Measurements from ENCODE around the gene RAB5IF. TPM values are rescaled to one million over a fixed set of nuclear protein-coding genes. Genes with fewer than 3 reads are reported as not detected.

Gene RAB5IF
- total and polyA plus RNA-seq, 10 of the 15 experiments (the other 5 are each of a cell fraction or from before 2014, with no cell fraction given) = 19.4 to 246 (median 92.0) TPM

DNA sequence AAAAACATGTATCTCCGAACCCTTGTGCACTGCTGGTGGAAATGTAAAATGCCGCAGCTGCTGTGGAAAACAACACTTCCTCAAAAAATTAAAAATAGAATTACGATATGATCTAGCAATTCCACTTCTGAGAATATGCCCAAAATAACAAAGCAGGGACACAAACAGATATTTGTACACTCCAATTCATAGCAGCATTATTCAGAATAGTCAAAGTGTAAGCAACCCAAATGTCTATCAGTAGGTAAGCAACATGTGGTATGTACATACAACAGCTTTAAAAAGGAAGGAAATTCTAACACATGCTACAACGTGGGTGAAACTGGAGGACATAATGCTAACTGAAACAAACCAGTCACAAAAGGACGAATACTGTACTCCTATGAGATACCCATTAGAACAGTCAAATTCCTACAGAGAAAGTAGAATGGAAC lies 5.7 kb upstream of the RAB5IF start (continued):
- no peak for TF ChIP-seq PML (IDR thresholded peaks at IDR 0.05; ENCODE audit: low read length)
- no peak for TF ChIP-seq SMC3 (IDR thresholded peaks at IDR 0.05; ENCODE audit: borderline replicate concordance, low read length)
- TF ChIP-seq YY1 (IDR thresholded peaks at IDR 0.05; ENCODE audit: low read depth, low read length) = no peak
- no peak for TF ChIP-seq ZNF217 (IDR thresholded peaks at IDR 0.05)
- TF ChIP-seq CREB1 (IDR thresholded peaks at IDR 0.05; ENCODE audit: low read depth) = 0 out of 2 replicates have a peak, but pooled peaks have one; percentile 18
- TF ChIP-seq PAX8 (IDR thresholded peaks at IDR 0.05) = no peak
- TF ChIP-seq, protein P1, sequence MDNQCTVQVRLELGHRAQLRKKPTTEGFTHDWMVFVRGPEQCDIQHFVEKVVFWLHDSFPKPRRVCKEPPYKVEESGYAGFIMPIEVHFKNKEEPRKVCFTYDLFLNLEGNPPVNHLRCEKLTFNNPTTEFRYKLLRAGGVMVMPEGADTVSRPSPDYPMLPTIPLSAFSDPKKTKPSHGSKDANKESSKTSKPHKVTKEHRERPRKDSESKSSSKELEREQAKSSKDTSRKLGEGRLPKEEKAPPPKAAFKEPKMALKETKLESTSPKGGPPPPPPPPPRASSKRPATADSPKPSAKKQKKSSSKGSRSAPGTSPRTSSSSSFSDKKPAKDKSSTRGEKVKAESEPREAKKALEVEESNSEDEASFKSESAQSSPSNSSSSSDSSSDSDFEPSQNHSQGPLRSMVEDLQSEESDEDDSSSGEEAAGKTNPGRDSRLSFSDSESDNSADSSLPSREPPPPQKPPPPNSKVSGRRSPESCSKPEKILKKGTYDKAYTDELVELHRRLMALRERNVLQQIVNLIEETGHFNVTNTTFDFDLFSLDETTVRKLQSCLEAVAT (IDR thresholded peaks at IDR 0.05) = 0 out of 2 replicates have a peak, but pooled peaks have one; percentile 1
- TF ChIP-seq, protein P2, sequence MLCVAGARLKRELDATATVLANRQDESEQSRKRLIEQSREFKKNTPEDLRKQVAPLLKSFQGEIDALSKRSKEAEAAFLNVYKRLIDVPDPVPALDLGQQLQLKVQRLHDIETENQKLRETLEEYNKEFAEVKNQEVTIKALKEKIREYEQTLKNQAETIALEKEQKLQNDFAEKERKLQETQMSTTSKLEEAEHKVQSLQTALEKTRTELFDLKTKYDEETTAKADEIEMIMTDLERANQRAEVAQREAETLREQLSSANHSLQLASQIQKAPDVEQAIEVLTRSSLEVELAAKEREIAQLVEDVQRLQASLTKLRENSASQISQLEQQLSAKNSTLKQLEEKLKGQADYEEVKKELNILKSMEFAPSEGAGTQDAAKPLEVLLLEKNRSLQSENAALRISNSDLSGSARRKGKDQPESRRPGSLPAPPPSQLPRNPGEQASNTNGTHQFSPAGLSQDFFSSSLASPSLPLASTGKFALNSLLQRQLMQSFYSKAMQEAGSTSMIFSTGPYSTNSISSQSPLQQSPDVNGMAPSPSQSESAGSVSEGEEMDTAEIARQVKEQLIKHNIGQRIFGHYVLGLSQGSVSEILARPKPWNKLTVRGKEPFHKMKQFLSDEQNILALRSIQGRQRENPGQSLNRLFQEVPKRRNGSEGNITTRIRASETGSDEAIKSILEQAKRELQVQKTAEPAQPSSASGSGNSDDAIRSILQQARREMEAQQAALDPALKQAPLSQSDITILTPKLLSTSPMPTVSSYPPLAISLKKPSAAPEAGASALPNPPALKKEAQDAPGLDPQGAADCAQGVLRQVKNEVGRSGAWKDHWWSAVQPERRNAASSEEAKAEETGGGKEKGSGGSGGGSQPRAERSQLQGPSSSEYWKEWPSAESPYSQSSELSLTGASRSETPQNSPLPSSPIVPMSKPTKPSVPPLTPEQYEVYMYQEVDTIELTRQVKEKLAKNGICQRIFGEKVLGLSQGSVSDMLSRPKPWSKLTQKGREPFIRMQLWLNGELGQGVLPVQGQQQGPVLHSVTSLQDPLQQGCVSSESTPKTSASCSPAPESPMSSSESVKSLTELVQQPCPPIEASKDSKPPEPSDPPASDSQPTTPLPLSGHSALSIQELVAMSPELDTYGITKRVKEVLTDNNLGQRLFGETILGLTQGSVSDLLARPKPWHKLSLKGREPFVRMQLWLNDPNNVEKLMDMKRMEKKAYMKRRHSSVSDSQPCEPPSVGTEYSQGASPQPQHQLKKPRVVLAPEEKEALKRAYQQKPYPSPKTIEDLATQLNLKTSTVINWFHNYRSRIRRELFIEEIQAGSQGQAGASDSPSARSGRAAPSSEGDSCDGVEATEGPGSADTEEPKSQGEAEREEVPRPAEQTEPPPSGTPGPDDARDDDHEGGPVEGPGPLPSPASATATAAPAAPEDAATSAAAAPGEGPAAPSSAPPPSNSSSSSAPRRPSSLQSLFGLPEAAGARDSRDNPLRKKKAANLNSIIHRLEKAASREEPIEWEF (IDR thresholded peaks at IDR 0.05; ENCODE audit: insufficient replicate concordance, low read depth, low read length) = no peak
- peak; percentile 20; the same call in 1 of the 2 replicates for TF ChIP-seq SPI1 (IDR thresholded peaks at IDR 0.05; ENCODE audit: borderline replicate concordance, insufficient read depth, low read depth, low read length)
- TF ChIP-seq, protein P3, sequence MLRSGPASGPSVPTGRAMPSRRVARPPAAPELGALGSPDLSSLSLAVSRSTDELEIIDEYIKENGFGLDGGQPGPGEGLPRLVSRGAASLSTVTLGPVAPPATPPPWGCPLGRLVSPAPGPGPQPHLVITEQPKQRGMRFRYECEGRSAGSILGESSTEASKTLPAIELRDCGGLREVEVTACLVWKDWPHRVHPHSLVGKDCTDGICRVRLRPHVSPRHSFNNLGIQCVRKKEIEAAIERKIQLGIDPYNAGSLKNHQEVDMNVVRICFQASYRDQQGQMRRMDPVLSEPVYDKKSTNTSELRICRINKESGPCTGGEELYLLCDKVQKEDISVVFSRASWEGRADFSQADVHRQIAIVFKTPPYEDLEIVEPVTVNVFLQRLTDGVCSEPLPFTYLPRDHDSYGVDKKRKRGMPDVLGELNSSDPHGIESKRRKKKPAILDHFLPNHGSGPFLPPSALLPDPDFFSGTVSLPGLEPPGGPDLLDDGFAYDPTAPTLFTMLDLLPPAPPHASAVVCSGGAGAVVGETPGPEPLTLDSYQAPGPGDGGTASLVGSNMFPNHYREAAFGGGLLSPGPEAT (IDR thresholded peaks at IDR 0.05; ENCODE audit: low read depth) = peak; percentile 59
- TF ChIP-seq, protein P4, sequence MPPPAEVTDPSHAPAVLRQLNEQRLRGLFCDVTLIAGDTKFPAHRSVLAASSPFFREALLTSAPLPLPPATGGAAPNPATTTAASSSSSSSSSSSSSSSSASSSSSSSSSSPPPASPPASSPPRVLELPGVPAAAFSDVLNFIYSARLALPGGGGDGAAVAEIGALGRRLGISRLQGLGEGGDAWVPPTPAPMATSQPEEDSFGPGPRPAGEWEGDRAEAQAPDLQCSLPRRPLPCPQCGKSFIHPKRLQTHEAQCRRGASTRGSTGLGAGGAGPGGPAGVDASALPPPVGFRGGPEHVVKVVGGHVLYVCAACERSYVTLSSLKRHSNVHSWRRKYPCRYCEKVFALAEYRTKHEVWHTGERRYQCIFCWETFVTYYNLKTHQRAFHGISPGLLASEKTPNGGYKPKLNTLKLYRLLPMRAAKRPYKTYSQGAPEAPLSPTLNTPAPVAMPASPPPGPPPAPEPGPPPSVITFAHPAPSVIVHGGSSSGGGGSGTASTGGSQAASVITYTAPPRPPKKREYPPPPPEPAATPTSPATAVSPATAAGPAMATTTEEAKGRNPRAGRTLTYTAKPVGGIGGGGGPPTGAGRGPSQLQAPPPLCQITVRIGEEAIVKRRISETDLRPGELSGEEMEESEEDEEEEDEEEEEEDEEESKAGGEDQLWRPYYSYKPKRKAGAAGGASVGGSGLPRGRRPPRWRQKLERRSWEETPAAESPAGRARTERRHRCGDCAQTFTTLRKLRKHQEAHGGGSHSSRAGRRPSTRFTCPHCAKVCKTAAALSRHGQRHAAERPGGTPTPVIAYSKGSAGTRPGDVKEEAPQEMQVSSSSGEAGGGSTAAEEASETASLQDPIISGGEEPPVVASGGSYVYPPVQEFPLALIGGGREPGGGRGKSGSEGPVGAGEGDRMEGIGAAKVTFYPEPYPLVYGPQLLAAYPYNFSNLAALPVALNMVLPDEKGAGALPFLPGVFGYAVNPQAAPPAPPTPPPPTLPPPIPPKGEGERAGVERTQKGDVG (CRISPR knock-in tag; IDR thresholded peaks at IDR 0.05) = no peak
- TF ChIP-seq RAD21 (IDR thresholded peaks at IDR 0.05; ENCODE audit: insufficient read depth, low read depth, low read length) = no peak
- TF ChIP-seq CREM (IDR thresholded peaks at IDR 0.05; ENCODE audit: low read depth) = no peak
- TF ChIP-seq ESRRA (IDR thresholded peaks at IDR 0.05; ENCODE audit: low read length) = no peak
- TF ChIP-seq, protein P5, sequence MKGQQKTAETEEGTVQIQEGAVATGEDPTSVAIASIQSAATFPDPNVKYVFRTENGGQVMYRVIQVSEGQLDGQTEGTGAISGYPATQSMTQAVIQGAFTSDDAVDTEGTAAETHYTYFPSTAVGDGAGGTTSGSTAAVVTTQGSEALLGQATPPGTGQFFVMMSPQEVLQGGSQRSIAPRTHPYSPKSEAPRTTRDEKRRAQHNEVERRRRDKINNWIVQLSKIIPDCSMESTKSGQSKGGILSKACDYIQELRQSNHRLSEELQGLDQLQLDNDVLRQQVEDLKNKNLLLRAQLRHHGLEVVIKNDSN (IDR thresholded peaks at IDR 0.05; ENCODE audit: borderline replicate concordance, extremely low read length, insufficient read depth, low read depth, low read length) = no peak
- TF ChIP-seq NFIC (IDR thresholded peaks at IDR 0.05; ENCODE audit: low read depth, low read length) = peak; percentile 43; the same call in 1 of the 2 replicates

Data from GM12878 (cell line).